Activated CD8-positive, alpha-beta memory T cell treated with anti-CD3 and anti-CD28 coated beads for 4 hours (primary cell): ENCODE results near the gene TGFBI.

Experiments used
- DNase-seq, 2 donors: peaks; one replicate each; pipeline ENCODE4 v3.0.0-alpha.2; 2020; ENCODE audit warnings: low read depth in 2 of 2

Gene TGFBI

GRCh38 chr5:136025900-136026299 is 2.9 kb upstream of the TGFBI start:
- no peak for DNase-seq

- DNase-seq, result no peak
Measured at GRCh38 chr5:136026636-136027035, 2.2 kb upstream of the TGFBI start.

GRCh38 chr5:136027311-136027710 is 1.5 kb upstream of the TGFBI start:
- no peak for DNase-seq

GRCh38 chr5:136028090-136028489 is 698 bp upstream of the TGFBI start:
- DNase-seq, result no peak

GRCh38 chr5:136030252-136030651 is 1.5 kb downstream of the TGFBI start:
- DNase-seq, result no peak

- DNase-seq, result no peak
Measured at GRCh38 chr5:136030956-136031611, 2.3 kb downstream of the TGFBI start.

- no peak for DNase-seq
Measured at GRCh38 chr5:136031711-136032110, 2.9 kb downstream of the TGFBI start.

GRCh38 chr5:136032564-136032963 is 3.8 kb downstream of the TGFBI start:
- no peak for DNase-seq

GRCh38 chr5:136033234-136033633 is 4.4 kb downstream of the TGFBI start:
- DNase-seq, result no peak

- no peak for DNase-seq
Measured at GRCh38 chr5:136033848-136034247, 5.1 kb downstream of the TGFBI start.

GRCh38 chr5:136034492-136034891 is 5.7 kb downstream of the TGFBI start:
- DNase-seq, result no peak

- no peak for DNase-seq
Measured at GRCh38 chr5:136034984-136035383, 6.2 kb downstream of the TGFBI start.

- DNase-seq, result no peak
Measured at GRCh38 chr5:136035837-136036236, 7.0 kb downstream of the TGFBI start.

- no peak for DNase-seq
Measured at GRCh38 chr5:136036293-136036911, 7.6 kb downstream of the TGFBI start.

GRCh38 chr5:136037001-136037705 is 8.4 kb downstream of the TGFBI start:
- DNase-seq, result no peak

- DNase-seq, result no peak
Measured at GRCh38 chr5:136038635-136039034, 9.8 kb downstream of the TGFBI start.

GRCh38 chr5:136039202-136039601 is 10.4 kb downstream of the TGFBI start:
- no peak for DNase-seq

GRCh38 chr5:136040746-136041415 is 12.1 kb downstream of the TGFBI start:
- DNase-seq, result no peak

- no peak for DNase-seq
Measured at GRCh38 chr5:136042156-136042555, 13.4 kb downstream of the TGFBI start.

- DNase-seq, result no peak
Measured at GRCh38 chr5:136042665-136043121, 13.9 kb downstream of the TGFBI start.

GRCh38 chr5:136043551-136043950 is 14.8 kb downstream of the TGFBI start:
- DNase-seq, result no peak

- DNase-seq, result no peak
Measured at GRCh38 chr5:136043968-136044610, 15.3 kb downstream of the TGFBI start.
